Adrenal gland (tissue), 5 donors: ENCODE results near the gene PDE3A.

Experiments used
- CTCF ChIP-seq, 6 experiments: fragments of 450-650 bp in 4 of 6; fragments of 200-600 bp in 2 of 6; sonication (generic) in 1 of 6; IDR thresholded peaks; 1 replicate in 5 of 6; 2 replicates in 1 of 6; pipeline versions ENCODE4 v1.5.1 to v1.8.0; 2016 to 2021; ENCODE audit warnings: antibody characterized with exemption in 6 of 6, mild to moderate bottlenecking in 2 of 6, moderate library complexity in 1 of 6
- POLR2A ChIP-seq, 2 donors: fragments of 450-650 bp; IDR thresholded peaks; one replicate each; pipeline ENCODE4 v1.6.1; 2017; ENCODE audit warnings: antibody characterized with exemption in 2 of 2, mild to moderate bottlenecking in 2 of 2, moderate library complexity in 1 of 2
- donor health status: DM: no; HTN: no; CAD: no.

GRCh38 chr12:20555771-20556170 is 187.4 kb downstream of the PDE3A start:
- TF ChIP-seq CTCF (IDR thresholded peaks at IDR 0.05) (no peak), POLR2A (IDR thresholded peaks at IDR 0.05) (no peak)
